Transverse colon (tissue), 4 donors: ENCODE data around the gene STMN3. TPM values are rescaled to one million over a fixed set of nuclear protein-coding genes. Genes with fewer than 3 reads are reported as not detected.

ENCODE experiments used
- DNase-seq: peaks from one replicate; pipeline ENCODE4 v3.0.0-alpha.2; 2019
- H3K27ac ChIP-seq, 4 donors: fragments of 200-600 bp; sonication (generic); 2 replicates each; pipeline ENCODE4 v1.5.1; 2016 to 2018; ENCODE audit warnings: inconsistent platforms in 4 of 4
- H3K27me3 ChIP-seq: fragments of 200-600 bp; sonication (generic); 2 replicates; pipeline ENCODE4 v1.5.1; 2017; ENCODE audit warnings: inconsistent platforms
- H3K36me3 ChIP-seq, 4 donors: fragments of 200-600 bp; sonication (generic); 2 replicates each; pipeline ENCODE4 v1.5.1; 2017 to 2019; ENCODE audit warnings: inconsistent platforms in 4 of 4
- H3K4me1 ChIP-seq, 4 donors: fragments of 200-600 bp; sonication (generic); 2 replicates each; pipeline ENCODE4 v1.5.1; 2017 to 2020; ENCODE audit warnings: inconsistent platforms in 4 of 4
- H3K4me3 ChIP-seq, 4 donors: fragments of 200-600 bp; sonication (generic); 1 replicate in 1 of 4; 2 replicates in 3 of 4; pipeline versions ENCODE4 v1.5.1 to v1.6.1; 2017 to 2019; ENCODE audit warnings: inconsistent platforms in 4 of 4
- H3K9me3 ChIP-seq, 2 donors: fragments of 200-600 bp; sonication (generic); 2 replicates each; pipeline ENCODE4 v1.5.1; 2017 to 2019; ENCODE audit warnings: inconsistent platforms in 2 of 2
- CTCF ChIP-seq, 5 experiments: fragments of 200-600 bp in 3 of 5; fragments of 450-650 bp in 2 of 5; sonication (generic) in 3 of 5; IDR thresholded peaks; 1 replicate in 2 of 5; 2 replicates in 3 of 5; pipeline ENCODE4 v1.5.1; 2016 to 2017; ENCODE audit warnings: antibody characterized with exemption in 5 of 5, inconsistent platforms in 3 of 5, mild to moderate bottlenecking in 2 of 5, moderate library complexity in 1 of 5
- EP300 ChIP-seq: sonication (generic); formaldehyde crosslinking; IDR thresholded peaks from one replicate; pipeline ENCODE4 v1.6.1; 2017; ENCODE audit warnings: antibody characterized with exemption, low read depth
- POLR2A ChIP-seq: fragments of 450-650 bp; IDR thresholded peaks from one replicate; pipeline ENCODE4 v1.6.1; 2016; ENCODE audit warnings: antibody characterized with exemption, mild to moderate bottlenecking, moderate library complexity
- POLR2AphosphoS5 ChIP-seq, 3 donors: sonication (generic); formaldehyde crosslinking; IDR thresholded peaks; one replicate each; pipeline ENCODE4 v1.6.1; 2016; ENCODE audit warnings: antibody characterized with exemption in 3 of 3
- WGBS, 2 donors: methylation state at CpG; one replicate each; pipeline ENCODE4 v1.1.5; 2018; ENCODE audit warnings: low coverage in 1 of 2; 5-methylcytosine and 5-hydroxymethylcytosine counted together
- in situ Hi-C, 4 donors: fragments of 200-750 bp; cut with MboI; loops; one replicate each; pipeline versions ENCODE4 v1.15.0 to v1.15.1; 2017; ENCODE audit warnings: low sequenced_read_pairs in 3 of 4, low pct_ligation_motif_present in 1 of 4, low pct_unique_long_range_greater_than_20kb in 1 of 4
- intact Hi-C: fragments of 100-400 bp; cut with DNase I; formaldehyde crosslinking; loops from one replicate; pipeline ENCODE4 v1.15.1; 2023; ENCODE audit warnings: low total_unique reads
- total RNA-seq, 4 donors: library from RNA; depleted of rRNA; stranded (reverse); fragments of >200 nt; gene quantifications; one replicate each; pipeline ENCODE4 v1.1.0, GENCODE V29; 2016

The STMN3 gene
- total RNA-seq, 4 donors from 2014 or later = 0.75 to 7.1 (median 4.4) TPM

GRCh38 chr20:63690003-63690897 is 37.0 kb upstream of the STMN3 start:
- in situ Hi-C loops (no loop called here), intact Hi-C loops (no loop called here)
- no peaks in the 10 kb centered on the region for H3K9me3 ChIP-seq
- DNase-seq = no peak
- 65% methylated on average over 31 of the region's 40 CpGs; no CpG with 5 or more reads in 1 of the 2 donors for WGBS, 2 donors
- H3K27ac ChIP-seq = peak overlapping the region in 1 of 4 donors; percentile 19
- TF ChIP-seq EP300 (no peak), POLR2AphosphoS5 (IDR thresholded peaks at IDR 0.05) (no peak), POLR2A (no peak), CTCF (IDR thresholded peaks at IDR 0.05) (no peak)
- H3K4me3 ChIP-seq = no peak overlapping the region
- H3K27me3 ChIP-seq = no peaks in the 10 kb centered on the region
- H3K4me1 ChIP-seq = peaks cover 24 to 61% (median 53%) of the 10 kb centered on the region in 4 donors
- no peaks in the 10 kb centered on the region for H3K36me3 ChIP-seq

DNA sequence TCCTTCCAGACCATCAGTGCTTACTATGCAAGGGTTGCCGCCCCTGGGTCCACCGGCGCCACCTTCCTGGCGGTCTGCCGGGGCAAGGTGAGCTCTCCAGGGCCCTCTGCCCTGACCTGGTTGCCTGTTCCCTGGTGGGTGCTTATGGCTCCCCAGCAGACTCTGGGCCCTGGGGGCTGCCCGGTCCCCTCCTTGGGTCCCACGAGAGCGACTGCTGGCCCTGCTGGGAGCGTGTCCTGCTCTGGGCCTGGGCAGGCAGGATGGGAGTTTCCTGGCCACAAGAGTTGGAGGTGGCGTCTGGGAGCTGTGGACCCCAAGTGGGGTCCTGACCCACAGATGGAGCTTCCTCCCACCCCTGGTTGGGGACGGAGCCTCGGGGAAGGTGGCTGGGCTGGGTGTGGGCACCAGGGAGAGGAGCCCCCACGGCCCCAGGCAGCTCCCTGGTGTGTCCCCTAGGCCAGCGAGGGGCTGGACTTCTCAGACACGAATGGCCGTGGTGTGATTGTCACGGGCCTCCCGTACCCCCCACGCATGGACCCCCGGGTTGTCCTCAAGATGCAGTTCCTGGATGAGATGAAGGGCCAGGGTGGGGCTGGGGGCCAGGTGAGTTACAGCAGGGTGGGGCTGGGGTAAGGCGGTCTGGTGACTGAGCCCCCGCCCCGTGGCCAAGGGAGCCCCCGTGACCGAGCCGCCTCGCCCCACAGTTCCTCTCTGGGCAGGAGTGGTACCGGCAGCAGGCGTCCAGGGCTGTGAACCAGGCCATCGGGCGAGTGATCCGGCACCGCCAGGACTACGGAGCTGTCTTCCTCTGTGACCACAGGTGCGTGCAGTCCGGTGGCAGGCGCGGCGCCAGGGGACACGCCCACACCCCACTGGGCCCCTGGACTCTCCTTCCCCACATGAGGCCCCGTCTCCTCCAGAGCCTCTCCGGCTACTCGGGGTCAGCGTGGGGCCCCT is 36.1 kb upstream of the STMN3 start:
- Histone ChIP-seq H3K9me3 (no peaks in the 10 kb centered on the region), H3K4me3 (no peak overlapping the region), H3K27me3 (no peaks in the 10 kb centered on the region), H3K27ac (peak overlapping the region in 2 of 4 donors; percentile 78 to 80), H3K36me3 (no peaks in the 10 kb centered on the region), H3K4me1 (peaks cover 24 to 61% (median 53%) of the 10 kb centered on the region in 4 donors)
- in situ Hi-C loops = no loop called here
- intact Hi-C loops = no loop called here
- 77% methylated on average over 27 of the region's 44 CpGs; no CpG with 5 or more reads in 1 of the 2 donors for WGBS, 2 donors
- TF ChIP-seq POLR2AphosphoS5 (IDR thresholded peaks at IDR 0.05) = no peak
- no peak for TF ChIP-seq CTCF (IDR thresholded peaks at IDR 0.05)
- TF ChIP-seq POLR2A = no peak
- TF ChIP-seq EP300 = no peak
- DNase-seq = no peak

GRCh38 chr20:63688228-63689045 is 35.2 kb upstream of the STMN3 start:
- in situ Hi-C loops = no loop called here
- TF ChIP-seq POLR2A (no peak), EP300 (no peak), CTCF (IDR thresholded peaks at IDR 0.05) (no peak), POLR2AphosphoS5 (IDR thresholded peaks at IDR 0.05) (peak in 1 of 3 donors; percentile 3)
- peak overlapping the region in 3 of 4 donors; percentile 67 to 80 (median 78) for H3K27ac ChIP-seq
- no peak for DNase-seq
- peaks cover 24 to 61% (median 53%) of the 10 kb centered on the region in 4 donors for H3K4me1 ChIP-seq
- no peaks in the 10 kb centered on the region for H3K9me3 ChIP-seq
- H3K4me3 ChIP-seq = no peak overlapping the region
- H3K27me3 ChIP-seq = no peaks in the 10 kb centered on the region
- 90% methylated on average over 20 of the region's 31 CpGs; no CpG with 5 or more reads in 1 of the 2 donors for WGBS, 2 donors
- no peaks in the 10 kb centered on the region for H3K36me3 ChIP-seq
- intact Hi-C loops = no loop called here
